Right kidney (tissue), 1 donor: ENCODE data around the gene HES4.
"Not testable (repeated sequence)": the region's sequence is repeated elsewhere in the genome, so short reads cannot be mapped to it uniquely, and the experiment has no call there.

Experiments used
- DNase-seq: peaks from one replicate; pipeline ENCODE4 v3.0.0-alpha.2; 2016

The HES4 gene

GRCh38 chr1:981491-981954 is 18.4 kb downstream of the HES4 start:
- DNase-seq: no peak

GRCh38 chr1:980602-981395 is 19.1 kb downstream of the HES4 start:
- no peak for DNase-seq

GRCh38 chr1:980137-980571 is 19.7 kb downstream of the HES4 start:
- no peak for DNase-seq

GRCh38 chr1:979744-980072 is 20.2 kb downstream of the HES4 start:
- DNase-seq: no peak

GRCh38 chr1:978835-979743 is 20.8 kb downstream of the HES4 start:
- no peak for DNase-seq

GRCh38 chr1:978069-978834 is 21.6 kb downstream of the HES4 start:
- no peak for DNase-seq

- not testable (repeated sequence) for DNase-seq
Measured at GRCh38 chr1:976791-977190, 23.1 kb downstream of the HES4 start.

- DNase-seq: peak; percentile 74
Measured at GRCh38 chr1:975896-976683, 23.8 kb downstream of the HES4 start.

GRCh38 chr1:975365-975764 is 24.5 kb downstream of the HES4 start:
- no peak for DNase-seq

GRCh38 chr1:974687-975328 is 25.1 kb downstream of the HES4 start:
- no peak for DNase-seq

GRCh38 chr1:974293-974640 is 25.6 kb downstream of the HES4 start:
- DNase-seq: no peak

GRCh38 chr1:973459-974292 is 26.2 kb downstream of the HES4 start:
- DNase-seq: no peak

GRCh38 chr1:972726-973458 is 27.0 kb downstream of the HES4 start:
- no peak for DNase-seq

- DNase-seq: no peak
Measured at GRCh38 chr1:971751-972506, 28.0 kb downstream of the HES4 start.

GRCh38 chr1:970973-971730 is 28.7 kb downstream of the HES4 start:
- no peak for DNase-seq

GRCh38 chr1:970242-970972 is 29.5 kb downstream of the HES4 start:
- no peak for DNase-seq

GRCh38 chr1:969260-969855 is 30.5 kb downstream of the HES4 start:
- DNase-seq: no peak
